Nephron progenitor cell (in vitro differentiated cells): Measurements from ENCODE around the gene PYGO2.

Source experiments
- DNase-seq: peaks from one replicate; pipeline ENCODE4 v3.0.0; 2021
- H3K27ac Mint-ChIP-seq: 2 replicates; pipeline ENCODE4 v1.8.0; 2021; ENCODE audit warnings: mild to moderate bottlenecking, moderate library complexity, mixed read lengths
- H3K27me3 Mint-ChIP-seq: 2 replicates; pipeline ENCODE4 v1.8.0; 2021; ENCODE audit warnings: mild to moderate bottlenecking, low read depth, mixed read lengths; ENCODE audit not compliant: poor library complexity
- H3K36me3 Mint-ChIP-seq: 2 replicates; pipeline ENCODE4 v1.8.0; 2021; ENCODE audit warnings: low read depth, mixed read lengths
- H3K4me1 Mint-ChIP-seq: 2 replicates; pipeline ENCODE4 v1.8.0; 2021; ENCODE audit warnings: mixed read lengths
- H3K4me3 Mint-ChIP-seq: 2 replicates; pipeline ENCODE4 v1.8.0; 2021; ENCODE audit warnings: mild to moderate bottlenecking, moderate library complexity, mixed read lengths
- H3K9me3 Mint-ChIP-seq: 2 replicates; pipeline ENCODE4 v1.8.0; 2021; ENCODE audit warnings: mild to moderate bottlenecking, moderate library complexity, mixed read lengths
- TF ChIP-seq, protein P1 (sequence below): fragments of 200-600 bp; sonication (generic); IDR thresholded peaks from 2 replicates; pipeline ENCODE4 v1.5.0; 2021; ENCODE audit warnings: antibody characterized with exemption

PYGO2 gene, protein sequence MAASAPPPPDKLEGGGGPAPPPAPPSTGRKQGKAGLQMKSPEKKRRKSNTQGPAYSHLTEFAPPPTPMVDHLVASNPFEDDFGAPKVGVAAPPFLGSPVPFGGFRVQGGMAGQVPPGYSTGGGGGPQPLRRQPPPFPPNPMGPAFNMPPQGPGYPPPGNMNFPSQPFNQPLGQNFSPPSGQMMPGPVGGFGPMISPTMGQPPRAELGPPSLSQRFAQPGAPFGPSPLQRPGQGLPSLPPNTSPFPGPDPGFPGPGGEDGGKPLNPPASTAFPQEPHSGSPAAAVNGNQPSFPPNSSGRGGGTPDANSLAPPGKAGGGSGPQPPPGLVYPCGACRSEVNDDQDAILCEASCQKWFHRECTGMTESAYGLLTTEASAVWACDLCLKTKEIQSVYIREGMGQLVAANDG

DNA sequence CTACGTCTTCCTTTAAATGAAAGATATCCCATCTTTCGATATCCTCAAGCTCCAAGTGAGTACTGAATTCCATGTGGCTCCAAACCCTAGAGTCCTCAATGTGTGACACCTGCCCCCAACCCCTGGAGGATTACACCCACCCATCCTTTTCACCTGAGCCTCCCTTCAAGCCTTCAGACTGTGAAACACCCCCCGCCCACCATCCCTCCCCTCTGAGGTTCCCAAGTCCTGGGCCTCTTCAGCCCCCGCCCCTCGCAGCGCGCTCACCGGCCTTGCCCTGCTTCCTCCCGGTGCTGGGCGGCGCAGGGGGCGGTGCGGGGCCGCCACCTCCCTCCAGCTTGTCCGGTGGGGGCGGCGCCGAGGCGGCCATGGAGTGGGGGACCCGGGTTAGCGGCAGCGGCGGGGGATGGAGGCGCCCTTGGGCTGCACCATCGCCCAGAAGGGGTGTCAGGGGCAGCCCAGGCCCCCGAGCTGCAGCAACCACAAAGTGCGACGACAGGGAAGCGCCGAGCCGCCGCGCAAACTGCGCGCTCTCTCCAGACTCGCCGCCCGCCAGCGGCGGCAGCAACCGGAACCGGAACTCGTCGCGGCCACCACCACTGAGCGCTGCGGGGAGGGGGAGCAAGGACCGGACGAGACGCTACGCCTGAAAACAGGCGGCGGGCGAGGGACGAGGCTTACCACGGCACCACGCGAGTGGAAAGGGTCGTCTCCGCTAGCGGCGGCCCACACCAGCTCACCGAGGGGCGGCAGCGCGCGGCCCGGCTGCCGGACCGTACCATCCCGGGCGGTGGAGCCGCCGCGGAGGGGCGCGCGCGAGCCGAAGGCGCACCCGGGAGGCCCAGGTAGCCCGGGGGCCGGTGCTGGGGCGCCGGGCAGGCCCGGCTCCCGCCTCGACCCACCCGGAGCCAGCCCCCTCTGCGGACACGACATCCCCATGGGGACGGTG, at the start of gene PYGO2:
Gene PYGO2 (minus strand): TSS at position 576 of the 949 bp plus-strand sequence. CDS start 206 bp downstream, at position 370.
- H3K27ac Mint-ChIP-seq: peak within 1 kb of the TSS; percentile 97
- peaks cover 26% of the 10 kb centered on the region for H3K36me3 Mint-ChIP-seq
- H3K4me1 Mint-ChIP-seq: peaks cover 48% of the 10 kb centered on the region
- DNase-seq: peak; percentile 83
- peak within 1 kb of the TSS; percentile 97 for H3K4me3 Mint-ChIP-seq
- TF ChIP-seq, protein P1, sequence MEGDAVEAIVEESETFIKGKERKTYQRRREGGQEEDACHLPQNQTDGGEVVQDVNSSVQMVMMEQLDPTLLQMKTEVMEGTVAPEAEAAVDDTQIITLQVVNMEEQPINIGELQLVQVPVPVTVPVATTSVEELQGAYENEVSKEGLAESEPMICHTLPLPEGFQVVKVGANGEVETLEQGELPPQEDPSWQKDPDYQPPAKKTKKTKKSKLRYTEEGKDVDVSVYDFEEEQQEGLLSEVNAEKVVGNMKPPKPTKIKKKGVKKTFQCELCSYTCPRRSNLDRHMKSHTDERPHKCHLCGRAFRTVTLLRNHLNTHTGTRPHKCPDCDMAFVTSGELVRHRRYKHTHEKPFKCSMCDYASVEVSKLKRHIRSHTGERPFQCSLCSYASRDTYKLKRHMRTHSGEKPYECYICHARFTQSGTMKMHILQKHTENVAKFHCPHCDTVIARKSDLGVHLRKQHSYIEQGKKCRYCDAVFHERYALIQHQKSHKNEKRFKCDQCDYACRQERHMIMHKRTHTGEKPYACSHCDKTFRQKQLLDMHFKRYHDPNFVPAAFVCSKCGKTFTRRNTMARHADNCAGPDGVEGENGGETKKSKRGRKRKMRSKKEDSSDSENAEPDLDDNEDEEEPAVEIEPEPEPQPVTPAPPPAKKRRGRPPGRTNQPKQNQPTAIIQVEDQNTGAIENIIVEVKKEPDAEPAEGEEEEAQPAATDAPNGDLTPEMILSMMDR: no peak
- H3K9me3 Mint-ChIP-seq: no peaks in the 10 kb centered on the region
- H3K27me3 Mint-ChIP-seq: no peaks in the 10 kb centered on the region

DNA sequence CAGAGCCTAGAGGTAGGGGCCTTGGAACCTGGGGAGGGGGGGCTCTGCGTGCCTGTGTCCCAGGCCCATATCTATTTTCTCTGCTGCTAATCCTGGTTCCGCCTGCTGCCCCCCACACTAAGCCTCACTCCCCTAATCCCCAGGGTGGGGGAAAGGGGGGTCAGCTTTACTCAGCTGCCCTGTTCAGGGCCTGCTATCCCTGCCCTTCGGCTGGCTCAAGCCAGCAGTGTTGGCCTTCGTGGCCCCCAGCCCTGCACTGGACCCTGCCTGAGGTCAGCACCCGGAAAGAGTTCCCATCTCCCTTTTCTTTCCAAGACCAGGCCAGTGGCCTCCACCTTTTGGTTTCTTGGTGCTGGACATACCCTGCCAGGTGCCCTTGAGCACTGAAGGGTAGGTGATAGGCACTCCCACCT, 49.4 kb upstream of the PYGO2 start:
- Mint-ChIP-seq H3K27ac (no peak overlapping the region), H3K36me3 (no peaks in the 10 kb centered on the region), H3K27me3 (peaks cover 11% of the 10 kb centered on the region), H3K9me3 (no peaks in the 10 kb centered on the region), H3K4me3 (no peak overlapping the region), H3K4me1 (peaks cover 55% of the 10 kb centered on the region)
- TF ChIP-seq, protein P1: no peak
- no peak for DNase-seq

DNA sequence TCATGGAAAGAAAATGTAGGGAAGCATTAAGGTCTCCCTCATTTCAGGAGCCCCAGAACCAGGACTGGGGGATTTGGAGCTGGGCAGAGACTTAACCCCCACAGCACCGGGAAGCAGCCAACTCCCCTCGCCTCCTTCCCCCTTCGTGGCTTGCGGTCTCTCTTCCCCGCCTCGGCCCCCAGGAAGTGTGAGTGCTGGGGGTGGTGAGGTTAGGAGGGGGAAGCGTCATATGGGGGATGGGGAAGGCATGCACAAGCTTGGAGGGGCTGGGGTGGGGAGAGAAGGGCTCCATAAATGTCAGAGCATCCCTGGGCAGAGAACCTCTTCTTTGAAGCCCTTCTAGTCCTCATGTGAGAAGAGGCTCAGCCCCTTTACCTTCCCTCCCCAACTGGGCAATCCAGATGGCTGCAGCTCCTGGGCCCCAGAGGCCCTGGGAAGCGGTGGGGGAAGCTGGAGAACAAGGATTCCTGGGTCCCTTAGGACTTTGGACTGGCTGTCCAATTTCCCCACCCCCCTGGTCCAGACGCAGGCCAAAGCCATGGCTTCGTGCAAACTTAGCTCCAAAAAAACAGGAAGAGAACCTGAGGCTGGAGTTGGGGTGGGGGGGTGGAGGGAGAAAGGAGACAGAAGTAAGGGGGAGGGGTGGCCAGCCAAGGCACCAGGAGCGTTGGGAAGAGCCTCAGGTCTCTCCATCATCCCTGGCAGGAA, 48.8 kb upstream of the PYGO2 start:
- peaks cover 11% of the 10 kb centered on the region for H3K27me3 Mint-ChIP-seq
- H3K4me1 Mint-ChIP-seq: peaks cover 52% of the 10 kb centered on the region
- H3K27ac Mint-ChIP-seq: peak overlapping the region; percentile 38
- TF ChIP-seq, protein P1: no peak
- no peak for DNase-seq
- no peaks in the 10 kb centered on the region for H3K36me3 Mint-ChIP-seq
- no peak overlapping the region for H3K4me3 Mint-ChIP-seq
- no peaks in the 10 kb centered on the region for H3K9me3 Mint-ChIP-seq

DNA sequence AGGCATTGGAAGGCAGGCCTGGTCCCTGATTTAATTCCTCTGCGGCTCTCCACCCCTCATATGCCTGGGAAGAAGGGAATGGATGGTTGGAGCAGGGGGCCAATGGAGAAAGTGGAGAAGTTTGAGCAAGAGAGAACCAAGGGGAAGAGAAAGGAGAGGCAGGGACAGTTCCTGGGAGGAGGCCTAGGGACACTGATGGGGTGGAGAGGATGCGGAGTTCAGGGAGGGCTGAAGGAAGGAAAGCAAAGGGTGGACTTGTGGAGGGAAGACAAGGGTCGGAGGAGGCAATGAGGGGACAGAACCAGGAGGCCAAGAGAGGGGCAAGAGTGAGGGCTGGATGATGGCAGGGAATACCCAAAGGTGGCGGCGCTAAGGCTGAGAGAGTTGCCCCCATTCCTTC, 48.2 kb upstream of the PYGO2 start:
- peak overlapping the region; percentile 38 for H3K27ac Mint-ChIP-seq
- no peaks in the 10 kb centered on the region for H3K9me3 Mint-ChIP-seq
- TF ChIP-seq, protein P1: no peak
- peaks cover 11% of the 10 kb centered on the region for H3K27me3 Mint-ChIP-seq
- no peaks in the 10 kb centered on the region for H3K36me3 Mint-ChIP-seq
- DNase-seq: no peak
- no peak overlapping the region for H3K4me3 Mint-ChIP-seq
- peaks cover 52% of the 10 kb centered on the region for H3K4me1 Mint-ChIP-seq

DNA sequence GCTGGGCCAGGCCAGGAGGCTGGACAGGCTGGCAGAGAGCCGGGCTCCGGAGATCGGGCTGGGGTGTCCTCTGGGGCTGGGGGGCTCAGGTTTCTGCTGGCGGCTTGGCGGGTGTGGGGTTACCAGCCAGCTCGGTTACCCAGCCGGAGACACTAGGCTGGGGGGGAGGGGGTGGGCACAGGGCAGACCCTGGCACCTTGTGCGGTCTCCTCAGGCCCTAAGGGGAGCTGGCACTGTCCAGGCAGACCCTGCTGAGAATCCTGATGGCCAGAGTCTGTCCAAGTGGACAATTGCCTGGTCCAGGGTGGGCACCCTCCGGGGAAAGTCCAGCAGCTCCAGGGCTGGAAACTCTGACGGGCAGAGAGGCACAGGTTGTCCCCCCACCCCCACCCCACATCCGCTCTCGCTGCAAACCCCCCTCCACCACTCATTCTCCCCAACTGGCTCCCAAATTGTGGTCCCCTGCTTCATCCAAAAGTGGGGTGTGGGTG, 47.7 kb upstream of the PYGO2 start:
- TF ChIP-seq, protein P1: no peak
- Mint-ChIP-seq H3K4me1 (peaks cover 56% of the 10 kb centered on the region), H3K9me3 (no peaks in the 10 kb centered on the region), H3K27ac (no peak overlapping the region), H3K4me3 (no peak overlapping the region), H3K27me3 (peaks cover 11% of the 10 kb centered on the region), H3K36me3 (no peaks in the 10 kb centered on the region)
- DNase-seq: no peak
